Thoracic aorta (tissue), 2 donors: ENCODE data around the gene MAML1. TPM values are rescaled to one million over a fixed set of nuclear protein-coding genes. Genes with fewer than 3 reads are reported as not detected.

Experiments
- ATAC-seq: fragments of 150-250 bp; one replicate; pipeline ENCODE4 v1.8.0; 2017; ENCODE audit warnings: low read depth; ENCODE audit not compliant: insufficient number of reproducible peaks, low FRiP score
- DNase-seq: peaks from one replicate; pipeline ENCODE4 v3.0.0-alpha.2; 2020; ENCODE audit warnings: low spot score
- H3K27ac ChIP-seq, 2 donors: fragments of 200-600 bp; sonication (generic); 1 replicate in 1 of 2; 2 replicates in 1 of 2; pipeline ENCODE4 v1.5.1; 2016; ENCODE audit warnings: mild to moderate bottlenecking in 2 of 2, moderate library complexity in 2 of 2
- H3K27me3 ChIP-seq: fragments of 200-600 bp; sonication (generic); replicated peaks from 2 replicates; pipeline ENCODE4 v1.6.0; 2016; ENCODE audit warnings: mild to moderate bottlenecking; ENCODE audit not compliant: insufficient read depth
- H3K36me3 ChIP-seq: fragments of 200-600 bp; sonication (generic); one replicate; pipeline ENCODE4 v1.5.1; 2016
- H3K4me1 ChIP-seq, 2 donors: fragments of 200-600 bp; sonication (generic); 1 replicate in 1 of 2; 2 replicates in 1 of 2; pipeline versions ENCODE4 v1.5.1 to v1.6.0; 2016; ENCODE audit warnings: low read depth in 2 of 2, mild to moderate bottlenecking in 1 of 2; ENCODE audit not compliant: control insufficient read depth in 1 of 2
- H3K4me3 ChIP-seq: fragments of 200-600 bp; sonication (generic); 2 replicates; pipeline ENCODE4 v1.5.1; 2016; ENCODE audit warnings: mild to moderate bottlenecking
- H3K9me3 ChIP-seq: fragments of 200-600 bp; sonication (generic); 2 replicates; pipeline ENCODE4 v1.5.1; 2016
- CTCF ChIP-seq: fragments of 200-600 bp; sonication (generic); IDR thresholded peaks from one replicate; pipeline ENCODE4 v1.5.1; 2019; ENCODE audit warnings: antibody characterized with exemption
- total RNA-seq, 2 donors: library from RNA; depleted of rRNA; stranded (reverse); fragments of >200 nt; gene quantifications; one replicate each; pipeline versions ENCODE4 v1.1.0 to v1.2.3, GENCODE V29; 2016

The MAML1 gene
- total RNA-seq, 2 donors from 2014 or later: 22.9 to 38.1 TPM

- Histone ChIP-seq H3K27me3 (no peaks in the 10 kb centered on the region), H3K9me3 (no peaks in the 10 kb centered on the region), H3K4me3 (no peak overlapping the region), H3K36me3 (peaks cover 68% of the 10 kb centered on the region), H3K4me1 (peaks cover 0 to 4% of the 10 kb centered on the region in 2 donors), H3K27ac (no peak overlapping the region)
- DNase-seq: no peak
- no peak for ATAC-seq
- no peak for TF ChIP-seq CTCF
These were observed 41.8 kb downstream of the MAML1 start for GRCh38 chr5:179774442-179774841.

- Histone ChIP-seq H3K36me3 (peaks cover 53% of the 10 kb centered on the region), H3K4me3 (no peak overlapping the region)
These were observed 43.9 kb downstream of the MAML1 start for GRCh38 chr5:179776411-179776938.

GRCh38 chr5:179777456-179777855 lies 44.8 kb downstream of the MAML1 start:
- no peaks in the 10 kb centered on the region for H3K27me3 ChIP-seq

More at GRCh38 chr5:179776411-179776938, 43.9 kb downstream of the MAML1 start:
- no peak for ATAC-seq
- no peaks in the 10 kb centered on the region for H3K9me3 ChIP-seq
- peaks cover 0 to 4% of the 10 kb centered on the region in 2 donors for H3K4me1 ChIP-seq
- no peaks in the 10 kb centered on the region for H3K27me3 ChIP-seq
- TF ChIP-seq CTCF: no peak
- DNase-seq: no peak
- H3K27ac ChIP-seq: no peak overlapping the region

GRCh38 chr5:179777909-179778308 lies 45.3 kb downstream of the MAML1 start:
- Histone ChIP-seq H3K27ac (no peak overlapping the region), H3K27me3 (no peaks in the 10 kb centered on the region)
- no peak for TF ChIP-seq CTCF

More at GRCh38 chr5:179777456-179777855, 44.8 kb downstream of the MAML1 start:
- DNase-seq (no peak), ATAC-seq (no peak)
- TF ChIP-seq CTCF: no peak
- Histone ChIP-seq H3K9me3 (no peaks in the 10 kb centered on the region), H3K4me3 (no peak overlapping the region), H3K36me3 (peaks cover 43% of the 10 kb centered on the region), H3K4me1 (peaks cover 0 to 4% of the 10 kb centered on the region in 2 donors), H3K27ac (no peak overlapping the region)

GRCh38 chr5:179778591-179778990 lies 46.0 kb downstream of the MAML1 start:
- DNase-seq (no peak), ATAC-seq (no peak)
- no peaks in the 10 kb centered on the region for H3K9me3 ChIP-seq
- H3K27ac ChIP-seq: no peak overlapping the region
- no peak overlapping the region for H3K4me3 ChIP-seq
- TF ChIP-seq CTCF: no peak
- H3K36me3 ChIP-seq: peaks cover 32% of the 10 kb centered on the region
- H3K4me1 ChIP-seq: peaks cover 0 to 4% of the 10 kb centered on the region in 2 donors
- no peaks in the 10 kb centered on the region for H3K27me3 ChIP-seq

More at GRCh38 chr5:179777909-179778308, 45.3 kb downstream of the MAML1 start:
- Histone ChIP-seq H3K4me1 (peaks cover 0 to 4% of the 10 kb centered on the region in 2 donors), H3K36me3 (peaks cover 39% of the 10 kb centered on the region), H3K4me3 (no peak overlapping the region), H3K9me3 (no peaks in the 10 kb centered on the region)
- DNase-seq (no peak), ATAC-seq (no peak)
